Spleen (tissue), 11 donors: ENCODE measurements around the gene ACTR3C. TPM values are rescaled to one million over a fixed set of nuclear protein-coding genes. Genes with fewer than 3 reads are reported as not detected.

Source experiments
- DNase-seq: peaks from one replicate; pipeline ENCODE4 v3.0.0-alpha.2; 2020
- H3K27ac ChIP-seq, 8 donors: fragments of 200-600 bp; sonication (generic) in 7 of 8; 1 replicate in 4 of 8; 2 replicates in 4 of 8; pipeline versions ENCODE4 v1.5.0 to v1.8.0; 2016 to 2021; ENCODE audit warnings: inconsistent platforms in 4 of 8, mild to moderate bottlenecking in 4 of 8, moderate library complexity in 1 of 8
- H3K27me3 ChIP-seq, 7 donors: fragments of 200-600 bp; sonication (generic) in 6 of 7; replicated peaks in 1 of 7; 1 replicate in 4 of 7; 2 replicates in 3 of 7; pipeline versions ENCODE4 v1.5.0 to v1.8.0; 2016 to 2021; ENCODE audit warnings: inconsistent platforms in 3 of 7, mild to moderate bottlenecking in 1 of 7
- H3K36me3 ChIP-seq, 6 donors: fragments of 200-600 bp; sonication (generic) in 5 of 6; 1 replicate in 4 of 6; 2 replicates in 2 of 6; pipeline versions ENCODE4 v1.5.0 to v1.8.0; 2016 to 2021; ENCODE audit warnings: inconsistent platforms in 2 of 6
- H3K4me1 ChIP-seq, 6 donors: fragments of 200-600 bp; sonication (generic) in 5 of 6; 1 replicate in 3 of 6; 2 replicates in 3 of 6; pipeline versions ENCODE4 v1.5.0 to v1.8.0; 2016 to 2021; ENCODE audit warnings: inconsistent platforms in 3 of 6
- H3K4me3 ChIP-seq, 8 donors: fragments of 200-600 bp; sonication (generic) in 7 of 8; 1 replicate in 4 of 8; 2 replicates in 4 of 8; pipeline versions ENCODE4 v1.5.0 to v1.8.0; 2016 to 2021; ENCODE audit warnings: inconsistent platforms in 4 of 8, mild to moderate bottlenecking in 4 of 8, moderate library complexity in 2 of 8
- H3K9me3 ChIP-seq, 8 donors: fragments of 200-600 bp; sonication (generic) in 7 of 8; 1 replicate in 4 of 8; 2 replicates in 4 of 8; pipeline versions ENCODE4 v1.5.0 to v1.8.0; 2016 to 2021; ENCODE audit warnings: inconsistent platforms in 4 of 8
- CTCF ChIP-seq, 11 experiments: fragments of 200-600 bp in 7 of 11; fragments of 450-650 bp in 4 of 11; sonication (generic) in 4 of 11; IDR thresholded peaks in 8 of 11; conservative IDR thresholded peaks in 3 of 11; 1 replicate in 7 of 11; 2 replicates in 4 of 11; pipeline versions ENCODE4 v1.4.0 to v1.8.0; 2016 to 2021; ENCODE audit warnings: antibody characterized with exemption in 11 of 11, inconsistent platforms in 4 of 11, mild to moderate bottlenecking in 1 of 11
- POLR2A ChIP-seq, 3 donors: fragments of 450-650 bp; IDR thresholded peaks; one replicate each; pipeline ENCODE4 v1.5.1; 2017; ENCODE audit warnings: antibody characterized with exemption in 3 of 3, mild to moderate bottlenecking in 1 of 3
- POLR2AphosphoS5 ChIP-seq, 3 donors: sonication (generic); formaldehyde crosslinking; IDR thresholded peaks; one replicate each; pipeline ENCODE4 v1.5.1; 2017; ENCODE audit warnings: antibody characterized with exemption in 3 of 3
- WGBS, 5 donors: extraction: QIAGEN DNeasy Blood & Tissue Kit in 3 of 5; methylation state at CpG; one replicate each; pipeline versions ENCODE4 v1.1.5 to v1.1.7; 2013 to 2018; 5-methylcytosine and 5-hydroxymethylcytosine counted together
- intact Hi-C: fragments of 100-400 bp; cut with DNase I; formaldehyde crosslinking; loops from one replicate; pipeline ENCODE4 v1.15.0; 2023; ENCODE audit warnings: low total_unique reads
- polyA plus RNA-seq, 3 donors: library from polyadenylated mRNA; stranded (reverse); fragments of 200-250 nt; gene quantifications; one replicate each; pipeline ENCODE4 v1.2.1, GENCODE V29; 2013
- total RNA-seq, 7 donors: library from RNA; depleted of rRNA in 3 of 7; stranded (reverse); fragments of >200 nt in 3 of 7; fragmentation: NEBNext Ultra II Directional in 4 of 7; extraction: Animal tissue kit (Norgen Biotek cat#: 25700) in 4 of 7; gene quantifications; one replicate each; pipeline versions ENCODE4 v1.1.0 to v1.2.1, GENCODE V29; 2016 to 2021
- donor health status: healthy with polysubstance abuse.
- donor health status: DM: no; HTN: no; CAD: no; lungs with moderate emphysema.
- donor health status: DM: no; HTN: no; CAD: no.
- donor health status: Bipolar disorder and iron deficiency.
- donor health status: healthy.
- donor health status: DM: no; HTN: no; CAD: no.
- donor health status: DM: yes; HTN: yes; CAD: no.

ACTR3C gene
- total and polyA plus RNA-seq, 10 donors = 0.78 to 18.6 (median 7.6) TPM

- H3K9me3 ChIP-seq = no peaks in the 10 kb centered on the region
- H3K27ac ChIP-seq = no peak overlapping the region
- whole genome bisulfite sequencing, 5 donors = 74 to 90% (median 80%) methylated on average over 8 of the region's 8 CpGs
- DNase-seq = no peak
- TF ChIP-seq POLR2A (IDR thresholded peaks at IDR 0.05) (no peak), POLR2AphosphoS5 (IDR thresholded peaks at IDR 0.05) (no peak), CTCF (IDR thresholded peaks at IDR 0.05 in 8 of 11, conservative IDR thresholded peaks at IDR 0.05 in 3 of 11) (no peak)
- no peaks in the 10 kb centered on the region for H3K36me3 ChIP-seq
- intact Hi-C loops = no loop called here
- no peaks in the 10 kb centered on the region for H3K27me3 ChIP-seq
- no peak overlapping the region for H3K4me3 ChIP-seq
- peaks cover 0 to 14% (median 5%) of the 10 kb centered on the region in 6 donors for H3K4me1 ChIP-seq
These were observed 28.3 kb upstream of the ACTR3C start for GRCh38 chr7:150351587-150352194.

GRCh38 chr7:150346922-150347321 is 23.6 kb upstream of the ACTR3C start:
- DNase-seq = no peak
- no peaks in the 10 kb centered on the region for H3K36me3 ChIP-seq
- H3K27me3 ChIP-seq = peaks cover 0 to 10% (median 0%) of the 10 kb centered on the region in 7 donors
- TF ChIP-seq POLR2A (IDR thresholded peaks at IDR 0.05) = no peak
- TF ChIP-seq POLR2AphosphoS5 (IDR thresholded peaks at IDR 0.05) = no peak
- no peak for TF ChIP-seq CTCF (IDR thresholded peaks at IDR 0.05 in 8 of 11, conservative IDR thresholded peaks at IDR 0.05 in 3 of 11)
- H3K27ac ChIP-seq = no peak overlapping the region
- WGBS, 5 donors = 85 to 92% (median 87%) methylated on average over 5 of the region's 5 CpGs
- intact Hi-C loops = no loop called here
- peaks cover 0 to 4% (median under 1%) of the 10 kb centered on the region in 6 donors for H3K4me1 ChIP-seq
- peaks cover 0 to 19% (median 11%) of the 10 kb centered on the region in 8 donors for H3K9me3 ChIP-seq
- no peak overlapping the region for H3K4me3 ChIP-seq

GRCh38 chr7:150345012-150345411 is 21.7 kb upstream of the ACTR3C start:
- Histone ChIP-seq H3K27me3 (peaks cover 0 to 29% (median 18%) of the 10 kb centered on the region in 7 donors), H3K36me3 (no peaks in the 10 kb centered on the region), H3K4me3 (no peak overlapping the region), H3K27ac (no peak overlapping the region), H3K4me1 (peaks cover 0 to 23% (median 15%) of the 10 kb centered on the region in 6 donors), H3K9me3 (peaks cover 0 to 19% (median 11%) of the 10 kb centered on the region in 8 donors)
- TF ChIP-seq POLR2AphosphoS5 (IDR thresholded peaks at IDR 0.05) (no peak), CTCF (IDR thresholded peaks at IDR 0.05 in 8 of 11, conservative IDR thresholded peaks at IDR 0.05 in 3 of 11) (no peak), POLR2A (IDR thresholded peaks at IDR 0.05) (no peak)
- intact Hi-C loops = no loop called here
- WGBS, 5 donors = 94 to 96% (median 95%) methylated on average over 1 of the region's 1 CpG
- no peak for DNase-seq

- Histone ChIP-seq H3K4me1 (peaks cover 0 to 30% (median 20%) of the 10 kb centered on the region in 6 donors), H3K27me3 (peaks cover 0 to 32% (median 18%) of the 10 kb centered on the region in 7 donors), H3K9me3 (peaks cover 0 to 19% (median 11%) of the 10 kb centered on the region in 8 donors), H3K36me3 (no peaks in the 10 kb centered on the region), H3K27ac (no peak overlapping the region), H3K4me3 (no peak overlapping the region)
- TF ChIP-seq CTCF (IDR thresholded peaks at IDR 0.05 in 8 of 11, conservative IDR thresholded peaks at IDR 0.05 in 3 of 11) = no peak
- DNase-seq = no peak
- intact Hi-C loops = no loop called here
These were observed 21.0 kb upstream of the ACTR3C start for GRCh38 chr7:150344299-150344698.
